Neural progenitor cell (in vitro differentiated cells): Measurements from ENCODE around the gene ZNF521. TPM values are rescaled to one million over a fixed set of nuclear protein-coding genes. Genes with fewer than 3 reads are reported as not detected.

ENCODE experiments used
- DNase-seq: peaks from one replicate; pipeline ENCODE4 v3.0.0-alpha.2; 2016; ENCODE audit warnings: low spot score
- H2AFZ ChIP-seq: fragments of 200-600 bp; sonication (generic); replicated peaks from 2 replicates; pipeline ENCODE4 v1.6.1; 2016; ENCODE audit warnings: antibody characterized with exemption
- H3F3A ChIP-seq: fragments of 200-600 bp; sonication (generic); 2 replicates; pipeline ENCODE4 v1.6.1; 2016; ENCODE audit warnings: antibody characterized with exemption, low read depth
- H3K27ac ChIP-seq: fragments of 200-600 bp; sonication (generic); 2 replicates; pipeline ENCODE4 v1.5.1; 2016; ENCODE audit warnings: mild to moderate bottlenecking
- H3K27me3 ChIP-seq: fragments of 200-600 bp; sonication (generic); 2 replicates; pipeline ENCODE4 v1.6.1; 2016; ENCODE audit warnings: mild to moderate bottlenecking, moderate library complexity
- H3K36me3 ChIP-seq: fragments of 200-600 bp; sonication (generic); 2 replicates; pipeline ENCODE4 v1.5.1; 2016
- H3K4me1 ChIP-seq: fragments of 200-600 bp; sonication (generic); 2 replicates; pipeline ENCODE4 v1.6.1; 2016; ENCODE audit warnings: mixed run types
- H3K4me2 ChIP-seq: fragments of 200-600 bp; sonication (generic); 2 replicates; pipeline ENCODE4 v1.6.1; 2016
- H3K4me3 ChIP-seq: fragments of 200-600 bp; sonication (generic); 2 replicates; pipeline ENCODE4 v1.5.1; 2016
- H3K79me2 ChIP-seq: fragments of 200-600 bp; sonication (generic); 2 replicates; pipeline ENCODE4 v1.6.1; 2016; ENCODE audit warnings: low read depth
- H3K9ac ChIP-seq: fragments of 200-600 bp; sonication (generic); 2 replicates; pipeline ENCODE4 v1.6.1; 2016
- H3K9me3 ChIP-seq: fragments of 200-600 bp; sonication (generic); 2 replicates; pipeline ENCODE4 v1.5.1; 2016; ENCODE audit warnings: low read depth
- H4K20me1 ChIP-seq: fragments of 200-600 bp; sonication (generic); 2 replicates; pipeline ENCODE4 v1.6.1; 2016; ENCODE audit warnings: low read depth
- H3K27ac Mint-ChIP-seq: 3 replicates; pipeline ENCODE4 v1.8.0; 2021; ENCODE audit warnings: mixed read lengths
- H3K27me3 Mint-ChIP-seq: 2 replicates; pipeline ENCODE4 v1.8.0; 2022; ENCODE audit warnings: low read depth, mild to moderate bottlenecking, inconsistent platforms, moderate library complexity, mixed read lengths; ENCODE audit not compliant: insufficient read depth
- H3K36me3 Mint-ChIP-seq: 3 replicates; pipeline ENCODE4 v1.8.0; 2021; ENCODE audit warnings: mixed read lengths
- H3K4me1 Mint-ChIP-seq: 3 replicates; pipeline ENCODE4 v1.8.0; 2021; ENCODE audit warnings: mixed read lengths
- H3K4me3 Mint-ChIP-seq: 3 replicates; pipeline ENCODE4 v1.8.0; 2021; ENCODE audit warnings: mild to moderate bottlenecking, moderate library complexity, mixed read lengths
- H3K9me3 Mint-ChIP-seq: 3 replicates; pipeline ENCODE4 v1.8.0; 2020; ENCODE audit warnings: mixed read lengths
- CTCF ChIP-seq: fragments of 200-600 bp; sonication (generic); IDR thresholded peaks from 2 replicates; pipeline ENCODE4 v1.5.1; 2017; ENCODE audit warnings: antibody characterized with exemption, mild to moderate bottlenecking
- EZH2 ChIP-seq: fragments of 200-600 bp; sonication (generic); IDR thresholded peaks from 2 replicates; pipeline ENCODE4 v1.6.1; 2017; ENCODE audit warnings: antibody characterized with exemption, mild to moderate bottlenecking, moderate library complexity
- EZH2phosphoT487 ChIP-seq: fragments of 200-600 bp; sonication (generic); IDR thresholded peaks from 2 replicates; pipeline ENCODE4 v1.6.1; 2017; ENCODE audit warnings: antibody characterized with exemption
- total RNA-seq: library from RNA; depleted of rRNA; stranded (reverse); fragments of >200 nt; gene quantifications from 2 replicates; pipeline ENCODE4 v1.2.3, GENCODE V29; 2015; ENCODE audit warnings: low replicate concordance

ZNF521 gene
- total RNA-seq, 1 donor from 2014 or later = 136 TPM

- H4K20me1 ChIP-seq = peaks cover 100% of the 10 kb centered on the region
- no peak overlapping the region for H3K4me2 ChIP-seq
- no peak overlapping the region for H3K4me3 ChIP-seq
- H3K4me1 ChIP-seq = no peaks in the 10 kb centered on the region
- peaks cover 4% of the 10 kb centered on the region for H3K36me3 ChIP-seq
- H3K27me3 Mint-ChIP-seq = no peaks in the 10 kb centered on the region
- no peak overlapping the region for H3K27ac ChIP-seq
- H3K79me2 ChIP-seq = peaks cover 96% of the 10 kb centered on the region
- H3K9ac ChIP-seq = no peak overlapping the region
- H3K4me3 Mint-ChIP-seq = no peak overlapping the region
- DNase-seq = no peak
- TF ChIP-seq EZH2phosphoT487 = no peak
- no peak for TF ChIP-seq EZH2
- no peak for TF ChIP-seq CTCF
- peaks cover 47% of the 10 kb centered on the region for H3K36me3 Mint-ChIP-seq
- H3K27ac Mint-ChIP-seq = no peak overlapping the region
- H3K9me3 ChIP-seq = no peaks in the 10 kb centered on the region
- no peak overlapping the region for H2AFZ ChIP-seq
- H3F3A ChIP-seq = peaks cover 11% of the 10 kb centered on the region
- H3K27me3 ChIP-seq = no peaks in the 10 kb centered on the region
- peaks cover under 1% of the 10 kb centered on the region for H3K9me3 Mint-ChIP-seq
- peaks cover 23% of the 10 kb centered on the region for H3K4me1 Mint-ChIP-seq
These were observed 56.3 kb downstream of the ZNF521 start for GRCh38 chr18:25295624-25296138.

- TF ChIP-seq CTCF = no peak
- no peak for TF ChIP-seq EZH2
- no peak for TF ChIP-seq EZH2phosphoT487
- H3K36me3 ChIP-seq = peaks cover 4% of the 10 kb centered on the region
- peaks cover 29% of the 10 kb centered on the region for H3K4me1 ChIP-seq
- H3K27me3 ChIP-seq = no peaks in the 10 kb centered on the region
- H3K79me2 ChIP-seq = peaks cover 95% of the 10 kb centered on the region
- no peaks in the 10 kb centered on the region for H3K27me3 Mint-ChIP-seq
- no peak overlapping the region for H3K27ac ChIP-seq
- H3K9me3 ChIP-seq = no peaks in the 10 kb centered on the region
- H3K9me3 Mint-ChIP-seq = no peaks in the 10 kb centered on the region
- peaks cover 15% of the 10 kb centered on the region for H3F3A ChIP-seq
- DNase-seq = no peak
- H3K4me1 Mint-ChIP-seq = peaks cover 21% of the 10 kb centered on the region
- no peak overlapping the region for H3K4me3 ChIP-seq
- no peak overlapping the region for H3K4me3 Mint-ChIP-seq
- H3K27ac Mint-ChIP-seq = no peak overlapping the region
- peaks cover 28% of the 10 kb centered on the region for H3K36me3 Mint-ChIP-seq
- H3K9ac ChIP-seq = no peak overlapping the region
- H2AFZ ChIP-seq = no peak overlapping the region
- H4K20me1 ChIP-seq = peaks cover 100% of the 10 kb centered on the region
- no peak overlapping the region for H3K4me2 ChIP-seq
These were observed 60.8 kb downstream of the ZNF521 start for GRCh38 chr18:25291150-25291549.

GRCh38 chr18:25289001-25289631 lies 62.9 kb downstream of the ZNF521 start:
- Histone ChIP-seq H4K20me1 (peaks cover 100% of the 10 kb centered on the region), H3K4me3 (no peak overlapping the region), H3K36me3 (peaks cover 4% of the 10 kb centered on the region), H3K79me2 (peaks cover 97% of the 10 kb centered on the region), H3F3A (peaks cover 33% of the 10 kb centered on the region), H3K4me1 (peaks cover 49% of the 10 kb centered on the region), H3K9ac (no peak overlapping the region), H3K9me3 (no peaks in the 10 kb centered on the region), H3K27me3 (no peaks in the 10 kb centered on the region), H3K27ac (no peak overlapping the region), H3K4me2 (no peak overlapping the region), H2AFZ (no peak overlapping the region)
- DNase-seq = no peak
- Mint-ChIP-seq H3K4me1 (peaks cover 17% of the 10 kb centered on the region), H3K4me3 (peak overlapping the region; percentile 56), H3K27ac (peak overlapping the region; percentile 99), H3K9me3 (no peaks in the 10 kb centered on the region), H3K36me3 (peaks cover 19% of the 10 kb centered on the region), H3K27me3 (no peaks in the 10 kb centered on the region)
- TF ChIP-seq EZH2phosphoT487 (no peak), CTCF (no peak)
